NB4 (cell line): ENCODE results near the gene WSCD1.

Source experiments
- DNase-seq: peaks from one replicate; pipeline ENCODE4 v3.0.0; 2010; ENCODE audit warnings: low read depth
- H3K4me3 ChIP-seq: one replicate; pipeline ENCODE4 v1.5.1; 2011; ENCODE audit warnings: mild to moderate bottlenecking, low read depth, low read length, moderate library complexity
- MYC ChIP-seq: IDR thresholded peaks from 2 replicates; pipeline ENCODE4 v1.6.1; 2011; ENCODE audit warnings: low read depth, low read length
- POLR2A ChIP-seq: IDR thresholded peaks from 2 replicates; pipeline ENCODE4 v1.6.1; 2011; ENCODE audit warnings: mild to moderate bottlenecking; ENCODE audit not compliant: insufficient read length; ENCODE audit errors: extremely low read depth
- TF ChIP-seq, protein P1 (sequence below): IDR thresholded peaks from one replicate; pipeline ENCODE4 v1.5.1; 2012; ENCODE audit warnings: low read depth, low read length
- TF ChIP-seq, protein P2 (sequence below): IDR thresholded peaks from 2 replicates; pipeline ENCODE4 v1.6.1; 2011; ENCODE audit warnings: low read depth, low read length

WSCD1 gene

DNA sequence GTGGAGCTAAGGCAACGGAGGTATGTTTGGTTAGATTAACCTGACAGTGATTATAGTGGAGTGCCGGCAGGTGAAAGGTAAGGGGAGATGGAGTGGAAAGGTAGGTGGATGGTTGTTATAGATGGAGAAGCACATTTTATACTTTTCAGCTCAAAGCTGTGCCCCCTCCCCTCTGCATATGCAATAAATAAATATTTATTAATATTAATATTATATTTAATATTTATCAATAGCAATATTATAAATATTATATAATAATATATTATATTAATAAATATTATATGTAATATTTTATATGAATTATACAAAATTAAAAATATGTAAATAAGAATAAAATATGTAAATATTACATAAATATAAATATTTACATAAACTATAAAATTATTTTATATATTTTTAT is 70.0 kb downstream of the WSCD1 start:
- TF ChIP-seq, protein P1, sequence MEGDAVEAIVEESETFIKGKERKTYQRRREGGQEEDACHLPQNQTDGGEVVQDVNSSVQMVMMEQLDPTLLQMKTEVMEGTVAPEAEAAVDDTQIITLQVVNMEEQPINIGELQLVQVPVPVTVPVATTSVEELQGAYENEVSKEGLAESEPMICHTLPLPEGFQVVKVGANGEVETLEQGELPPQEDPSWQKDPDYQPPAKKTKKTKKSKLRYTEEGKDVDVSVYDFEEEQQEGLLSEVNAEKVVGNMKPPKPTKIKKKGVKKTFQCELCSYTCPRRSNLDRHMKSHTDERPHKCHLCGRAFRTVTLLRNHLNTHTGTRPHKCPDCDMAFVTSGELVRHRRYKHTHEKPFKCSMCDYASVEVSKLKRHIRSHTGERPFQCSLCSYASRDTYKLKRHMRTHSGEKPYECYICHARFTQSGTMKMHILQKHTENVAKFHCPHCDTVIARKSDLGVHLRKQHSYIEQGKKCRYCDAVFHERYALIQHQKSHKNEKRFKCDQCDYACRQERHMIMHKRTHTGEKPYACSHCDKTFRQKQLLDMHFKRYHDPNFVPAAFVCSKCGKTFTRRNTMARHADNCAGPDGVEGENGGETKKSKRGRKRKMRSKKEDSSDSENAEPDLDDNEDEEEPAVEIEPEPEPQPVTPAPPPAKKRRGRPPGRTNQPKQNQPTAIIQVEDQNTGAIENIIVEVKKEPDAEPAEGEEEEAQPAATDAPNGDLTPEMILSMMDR: no peak
- TF ChIP-seq MYC: no peak
- TF ChIP-seq, protein P2, sequence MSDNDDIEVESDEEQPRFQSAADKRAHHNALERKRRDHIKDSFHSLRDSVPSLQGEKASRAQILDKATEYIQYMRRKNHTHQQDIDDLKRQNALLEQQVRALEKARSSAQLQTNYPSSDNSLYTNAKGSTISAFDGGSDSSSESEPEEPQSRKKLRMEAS: no peak
- no peak for TF ChIP-seq POLR2A
- no peak overlapping the region for H3K4me3 ChIP-seq
- no peak for DNase-seq

DNA sequence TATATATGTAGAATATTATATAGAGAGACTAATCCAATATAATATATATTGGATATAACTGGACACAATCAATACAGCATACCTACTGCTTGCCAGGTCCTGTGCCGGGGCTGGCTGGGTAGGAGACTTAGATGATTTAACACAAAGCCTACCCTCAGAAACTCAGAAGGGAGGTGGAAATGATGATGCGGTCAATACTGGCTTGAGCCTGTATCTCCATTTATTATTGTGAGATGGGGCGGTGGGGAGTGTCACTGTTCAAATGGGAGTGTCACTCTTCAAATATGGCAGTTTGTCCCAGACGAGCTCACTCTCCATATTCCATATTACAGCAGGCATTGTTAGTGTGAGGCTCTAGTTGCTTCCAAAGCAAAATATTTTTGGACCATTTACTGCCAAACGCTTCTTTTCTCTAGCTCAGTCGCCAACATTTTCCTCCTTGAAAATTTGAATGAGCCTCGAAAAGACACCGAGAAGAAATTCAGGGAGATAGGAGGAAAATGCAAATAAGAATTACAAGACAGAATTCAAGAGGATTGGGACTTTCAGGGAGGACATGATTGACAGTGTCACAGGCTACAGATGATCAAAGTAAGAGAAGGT is 70.7 kb downstream of the WSCD1 start:
- no peak for DNase-seq
- TF ChIP-seq POLR2A: no peak
- TF ChIP-seq, protein P1: no peak
- TF ChIP-seq, protein P2: no peak
- H3K4me3 ChIP-seq: no peak overlapping the region

DNA sequence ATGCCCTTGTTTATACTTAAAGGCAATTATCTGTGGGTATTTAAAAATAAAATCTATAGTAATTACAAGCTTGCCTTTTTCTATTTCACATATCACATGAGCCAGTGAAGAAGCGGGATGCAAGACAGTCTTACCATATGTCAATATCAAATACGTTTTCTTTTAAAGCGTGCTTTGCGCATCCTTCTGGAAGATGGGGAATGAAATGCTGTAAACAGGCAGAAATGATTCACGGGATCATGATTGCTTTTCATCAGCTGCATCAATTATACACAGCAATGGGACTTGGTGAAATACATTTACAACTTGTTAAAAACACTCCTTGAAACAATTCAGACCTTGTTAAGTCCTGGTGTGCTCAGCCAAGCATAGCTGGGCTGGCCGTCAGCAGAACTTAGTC is 72.5 kb downstream of the WSCD1 start:
- DNase-seq: no peak
- H3K4me3 ChIP-seq: no peak overlapping the region
- TF ChIP-seq, protein P2: no peak
- TF ChIP-seq, protein P1: no peak
- TF ChIP-seq MYC: no peak
- TF ChIP-seq POLR2A: no peak

DNA sequence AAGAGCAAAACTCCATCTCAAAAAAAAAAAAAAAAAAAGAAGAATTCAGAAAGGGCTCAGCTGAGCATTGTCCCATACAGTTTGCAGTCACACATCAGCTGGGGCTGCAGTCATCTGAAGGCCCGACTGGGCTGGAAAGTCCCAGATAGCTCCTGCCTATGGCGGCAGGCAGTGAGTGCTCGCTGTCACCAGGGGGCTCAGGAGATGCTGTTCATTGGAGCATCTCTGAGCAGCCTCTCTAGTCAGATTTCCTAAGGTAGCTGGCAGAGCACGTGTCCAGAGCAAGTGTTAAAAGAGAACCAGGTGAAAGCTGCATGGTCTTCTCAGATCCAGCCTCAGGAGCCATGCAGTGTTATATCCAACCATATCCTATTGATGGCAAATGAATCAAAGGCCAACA is 75.8 kb downstream of the WSCD1 start:
- no peak overlapping the region for H3K4me3 ChIP-seq
- TF ChIP-seq, protein P2: no peak
- TF ChIP-seq MYC: no peak
- no peak for DNase-seq

DNA sequence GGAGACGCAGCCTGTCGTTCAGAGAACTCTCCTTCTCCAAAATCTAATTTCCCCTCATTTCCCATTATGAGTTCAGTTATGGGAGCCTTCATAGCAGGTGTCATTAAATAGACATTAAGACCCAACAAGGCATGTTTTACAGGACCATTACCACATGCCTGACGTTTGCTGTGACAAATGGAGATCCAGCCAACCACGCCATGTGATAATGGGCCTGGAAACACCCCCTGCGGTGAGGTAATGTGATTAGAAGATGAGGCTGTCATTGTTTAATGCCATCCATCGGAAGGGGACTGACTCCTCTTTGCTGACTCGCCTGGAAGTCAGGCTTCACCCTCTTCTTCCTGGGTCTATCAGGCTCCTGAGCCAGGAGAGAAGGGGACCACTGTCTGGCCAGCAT is 76.9 kb downstream of the WSCD1 start:
- TF ChIP-seq, protein P2: no peak
- TF ChIP-seq, protein P1: no peak
- TF ChIP-seq POLR2A: no peak
- TF ChIP-seq MYC: no peak
- no peak overlapping the region for H3K4me3 ChIP-seq
- no peak for DNase-seq

DNA sequence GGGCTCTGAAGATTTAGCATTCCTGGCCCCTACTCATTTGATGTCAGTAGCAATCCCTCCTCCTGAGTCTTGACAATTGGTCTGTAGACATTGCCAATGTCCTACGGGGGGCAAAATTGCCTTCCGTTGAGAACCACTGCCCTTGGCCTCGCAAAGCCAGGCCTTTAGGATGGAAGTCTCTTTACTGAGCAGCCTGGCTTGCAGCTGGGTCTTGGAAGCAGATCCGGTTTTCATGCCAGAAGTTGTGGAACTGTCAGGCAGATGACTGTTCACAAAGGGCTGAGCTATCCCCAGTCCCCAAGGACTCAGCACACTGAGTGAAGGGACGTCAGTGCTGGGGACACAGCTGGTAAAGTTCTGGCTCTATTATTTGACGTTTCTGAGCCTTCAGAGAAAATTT is 83.2 kb downstream of the WSCD1 start:
- no peak for TF ChIP-seq POLR2A
- TF ChIP-seq MYC: no peak
- TF ChIP-seq, protein P2: no peak
- TF ChIP-seq, protein P1: no peak
- H3K4me3 ChIP-seq: no peak overlapping the region
- no peak for DNase-seq
